ENCODE results near the gene KIF24.

KIF24 gene

GRCh38 chr9:34332076-34332964 lies 3.3 kb upstream of the KIF24 start:
- peak; percentile 79 for TF ChIP-seq CTCF (conservative IDR thresholded peaks at IDR 0.05)
- H3K27ac ChIP-seq = no peak overlapping the region

GRCh38 chr9:34331196-34331595 lies 2.1 kb upstream of the KIF24 start:
- peak overlapping the region; percentile 95; the same call in 1 of the 2 replicates for H3K27ac ChIP-seq
- no peak for TF ChIP-seq CTCF (conservative IDR thresholded peaks at IDR 0.05)

GRCh38 chr9:34328500-34328986 lies 525 bp downstream of the KIF24 start:
- peak overlapping the region; percentile 95 for H3K27ac ChIP-seq
- TF ChIP-seq CTCF (conservative IDR thresholded peaks at IDR 0.05) = no peak

GRCh38 chr9:34326690-34327089 lies 2.4 kb downstream of the KIF24 start:
- TF ChIP-seq CTCF (conservative IDR thresholded peaks at IDR 0.05) = no peak
- H3K27ac ChIP-seq = no peak overlapping the region

GRCh38 chr9:34322899-34323591 lies 6.0 kb downstream of the KIF24 start:
- no peak for TF ChIP-seq CTCF (conservative IDR thresholded peaks at IDR 0.05)
- H3K27ac ChIP-seq = no peak overlapping the region

GRCh38 chr9:34321451-34321850 lies 7.6 kb downstream of the KIF24 start:
- no peak overlapping the region for H3K27ac ChIP-seq
- no peak for TF ChIP-seq CTCF (conservative IDR thresholded peaks at IDR 0.05)

GRCh38 chr9:34318163-34318790 lies 10.8 kb downstream of the KIF24 start:
- no peak for TF ChIP-seq CTCF (conservative IDR thresholded peaks at IDR 0.05)

More at GRCh38 chr9:34318163-34318790, 10.8 kb downstream of the KIF24 start:
- H3K27ac ChIP-seq = no peak overlapping the region

All from VCaP (cell line).